ENCODE data around the gene CSTF1.
A peak's percentile ranks its signal among the peaks of the same experiment; 100 is the strongest.

Gene CSTF1

GRCh38 chr20:56359212-56360132 is 33.0 kb upstream of the CSTF1 start:
- Histone ChIP-seq H3F3A (ENCODE audit: control insufficient read depth, insufficient read depth) (no peaks in the 10 kb centered on the region), H3K79me2 (ENCODE audit: control insufficient read depth, low read length) (no peaks in the 10 kb centered on the region), H3K27ac (ENCODE audit: low read depth, low read length) (no peak overlapping the region), H3K36me3 (ENCODE audit: control insufficient read depth, low read length) (no peaks in the 10 kb centered on the region), H3K9me2 (replicated peaks; ENCODE audit: control insufficient read depth, low read length) (no peaks in the 10 kb centered on the region), H3K27me3 (ENCODE audit: control insufficient read depth, low read length) (peaks cover 19% of the 10 kb centered on the region), H3K9me3 (ENCODE audit: control insufficient read depth, insufficient read depth, low read length) (no peaks in the 10 kb centered on the region), H3K4me2 (ENCODE audit: low read length) (peak overlapping the region; percentile 74), H4K20me1 (ENCODE audit: control insufficient read depth, insufficient read depth, low read depth, low read length) (no peaks in the 10 kb centered on the region), H3K4me1 (ENCODE audit: control insufficient read depth, low read length) (peaks cover 5% of the 10 kb centered on the region; the same call in 1 of the 2 replicates), H3K4me3 (ENCODE audit: low read length) (peak overlapping the region; percentile 57)
- TF ChIP-seq EZH2phosphoT487 (IDR thresholded peaks at IDR 0.05; ENCODE audit: borderline replicate concordance, low read length) = no peak
- TF ChIP-seq CTCF (IDR thresholded peaks at IDR 0.05; ENCODE audit: low read depth, low read length, poor library complexity, severe bottlenecking) = no peak

- H3K27ac ChIP-seq (ENCODE audit: low read depth, low read length) = no peak overlapping the region
- no peaks in the 10 kb centered on the region for H4K20me1 ChIP-seq (ENCODE audit: control insufficient read depth, insufficient read depth, low read depth, low read length)
- no peaks in the 10 kb centered on the region for H3K9me2 ChIP-seq (replicated peaks; ENCODE audit: control insufficient read depth, low read length)
- H3K9me3 ChIP-seq (ENCODE audit: control insufficient read depth, insufficient read depth, low read length) = no peaks in the 10 kb centered on the region
- no peaks in the 10 kb centered on the region for H3K36me3 ChIP-seq (ENCODE audit: control insufficient read depth, low read length)
- TF ChIP-seq CTCF (IDR thresholded peaks at IDR 0.05; ENCODE audit: low read depth, low read length, poor library complexity, severe bottlenecking) = no peak
- TF ChIP-seq EZH2phosphoT487 (IDR thresholded peaks at IDR 0.05; ENCODE audit: borderline replicate concordance, low read length) = no peak
- no peaks in the 10 kb centered on the region for H3K79me2 ChIP-seq (ENCODE audit: control insufficient read depth, low read length)
- peaks cover 19% of the 10 kb centered on the region for H3K27me3 ChIP-seq (ENCODE audit: control insufficient read depth, low read length)
- peaks cover 5% of the 10 kb centered on the region; the same call in 1 of the 2 replicates for H3K4me1 ChIP-seq (ENCODE audit: control insufficient read depth, low read length)
- H3F3A ChIP-seq (ENCODE audit: control insufficient read depth, insufficient read depth) = no peaks in the 10 kb centered on the region
- H3K4me3 ChIP-seq (ENCODE audit: low read length) = no peak overlapping the region
- H3K4me2 ChIP-seq (ENCODE audit: low read length) = no peak overlapping the region
Observed at GRCh38 chr20:56360133-56360907, 32.1 kb upstream of the CSTF1 start.

- Histone ChIP-seq H4K20me1 (ENCODE audit: control insufficient read depth, insufficient read depth, low read depth, low read length) (no peaks in the 10 kb centered on the region), H3K79me2 (ENCODE audit: control insufficient read depth, low read length) (no peaks in the 10 kb centered on the region), H3K27ac (ENCODE audit: low read depth, low read length) (no peak overlapping the region), H3K4me2 (ENCODE audit: low read length) (no peak overlapping the region), H3F3A (ENCODE audit: control insufficient read depth, insufficient read depth) (no peaks in the 10 kb centered on the region), H3K9me3 (ENCODE audit: control insufficient read depth, insufficient read depth, low read length) (no peaks in the 10 kb centered on the region), H3K4me1 (ENCODE audit: control insufficient read depth, low read length) (peaks cover 5% of the 10 kb centered on the region; the same call in 1 of the 2 replicates), H3K27me3 (ENCODE audit: control insufficient read depth, low read length) (peaks cover 17% of the 10 kb centered on the region), H3K36me3 (ENCODE audit: control insufficient read depth, low read length) (no peaks in the 10 kb centered on the region), H3K4me3 (ENCODE audit: low read length) (no peak overlapping the region), H3K9me2 (replicated peaks; ENCODE audit: control insufficient read depth, low read length) (no peaks in the 10 kb centered on the region)
- TF ChIP-seq CTCF (IDR thresholded peaks at IDR 0.05; ENCODE audit: low read depth, low read length, poor library complexity, severe bottlenecking) (no peak), EZH2phosphoT487 (IDR thresholded peaks at IDR 0.05; ENCODE audit: borderline replicate concordance, low read length) (no peak)
Observed at GRCh38 chr20:56360908-56361205, 31.6 kb upstream of the CSTF1 start.

Data from DOHH2 (cell line).